ENCODE data around the gene ANKRD1.

- TF ChIP-seq CTCF (IDR thresholded peaks at IDR 0.05; ENCODE audit: borderline replicate concordance, extremely low read depth, low read length, poor library complexity, severe bottlenecking) (no peak), EZH2 (IDR thresholded peaks at IDR 0.05; ENCODE audit: borderline replicate concordance, low read depth, low read length, severe bottlenecking) (no peak)
These were observed 5.7 kb downstream of the ANKRD1 start for GRCh38 chr10:90914992-90915765.
